HepG2 (cell line): ENCODE data around the gene ZNF48. TPM values are rescaled to one million over a fixed set of nuclear protein-coding genes. Genes with fewer than 3 reads are reported as not detected.
A peak's percentile ranks its signal among the peaks of the same experiment; 100 is the strongest.

ENCODE experiments used
- ATF7-NPFF ChIP-seq: sonication (generic); formaldehyde crosslinking; IDR thresholded peaks from 2 replicates; pipeline ENCODE4 v1.8.1; 2023; ENCODE audit warnings: mild to moderate bottlenecking, low read depth, missing genetic modification reagents, moderate library complexity
- CCAR2 ChIP-seq: fragments of 200-400 bp; formaldehyde crosslinking; optimal IDR thresholded peaks from 2 replicates; pipeline ENCODE3; 2018; ENCODE audit warnings: low read depth, mild to moderate bottlenecking, low read length, moderate library complexity
- DZIP1 ChIP-seq: sonication (generic); formaldehyde crosslinking; IDR thresholded peaks from 2 replicates; pipeline ENCODE4 v1.5.0; 2020; ENCODE audit warnings: mild to moderate bottlenecking, missing genetic modification reagents
- HDAC2 ChIP-seq: sonication (generic); formaldehyde crosslinking; IDR thresholded peaks from 2 replicates; pipeline ENCODE4 v1.4.0; 2020; ENCODE audit warnings: missing genetic modification reagents
- KLF13 ChIP-seq: sonication (generic); formaldehyde crosslinking; IDR thresholded peaks from 2 replicates; pipeline ENCODE4 v1.4.0; 2020; ENCODE audit warnings: mild to moderate bottlenecking, missing genetic modification reagents
- MYC ChIP-seq: sonication (generic); formaldehyde crosslinking; IDR thresholded peaks from 2 replicates; pipeline ENCODE4 v1.9.0; 2021; ENCODE audit warnings: missing genetic modification reagents, borderline replicate concordance
- NFKBIZ ChIP-seq: IDR thresholded peaks from 2 replicates; pipeline ENCODE4 v1.6.1; 2018; ENCODE audit warnings: missing genetic modification reagents, missing compliant biosample characterization
- REPIN1 ChIP-seq: sonication (generic); formaldehyde crosslinking; IDR thresholded peaks from 2 replicates; pipeline ENCODE4 v1.8.0; 2022; ENCODE audit warnings: missing genetic modification reagents, low read depth, mild to moderate bottlenecking, borderline replicate concordance
- RXRA ChIP-seq: sonication (generic); formaldehyde crosslinking; IDR thresholded peaks from 2 replicates; pipeline ENCODE4 v1.5.1; 2020; ENCODE audit warnings: missing genetic modification reagents
- SNAI1 ChIP-seq: sonication (generic); formaldehyde crosslinking; IDR thresholded peaks from 2 replicates; pipeline ENCODE4 v1.5.0; 2020; ENCODE audit warnings: mild to moderate bottlenecking, missing genetic modification reagents, borderline replicate concordance
- THYN1 ChIP-seq: sonication (generic); formaldehyde crosslinking; IDR thresholded peaks from 2 replicates; pipeline ENCODE4 v1.8.1; 2023; ENCODE audit warnings: low read depth, mild to moderate bottlenecking, moderate library complexity, missing genetic modification reagents, borderline replicate concordance
- TMF1 ChIP-seq: sonication (generic); formaldehyde crosslinking; IDR thresholded peaks from 2 replicates; pipeline ENCODE4 v1.8.1; 2022; ENCODE audit warnings: low read depth, missing genetic modification reagents
- TRAFD1 ChIP-seq: sonication (generic); formaldehyde crosslinking; IDR thresholded peaks from 2 replicates; pipeline ENCODE4 v1.5.1; 2020; ENCODE audit warnings: missing genetic modification reagents, mild to moderate bottlenecking, borderline replicate concordance
- YEATS2 ChIP-seq: sonication (generic); formaldehyde crosslinking; IDR thresholded peaks from 2 replicates; pipeline ENCODE4 v1.4.0; 2020; ENCODE audit warnings: missing genetic modification reagents, borderline replicate concordance
- ZNF230 ChIP-seq: sonication (generic); formaldehyde crosslinking; IDR thresholded peaks from 2 replicates; pipeline ENCODE4 v1.4.0; 2020; ENCODE audit warnings: mild to moderate bottlenecking, missing genetic modification reagents
- ZNF564 ChIP-seq: sonication (generic); formaldehyde crosslinking; IDR thresholded peaks from 2 replicates; pipeline ENCODE4 v1.8.1; 2023; ENCODE audit warnings: mild to moderate bottlenecking, missing genetic modification reagents
- ZNF570 ChIP-seq: sonication (generic); formaldehyde crosslinking; IDR thresholded peaks from 2 replicates; pipeline ENCODE4 v1.4.0; 2020; ENCODE audit warnings: mild to moderate bottlenecking, missing genetic modification reagents, borderline replicate concordance
- ZNF616 ChIP-seq: sonication (generic); formaldehyde crosslinking; IDR thresholded peaks from 2 replicates; pipeline ENCODE4 v1.5.0; 2020; ENCODE audit warnings: low read depth, mild to moderate bottlenecking, missing genetic modification reagents
- ZNF850 ChIP-seq: sonication (generic); formaldehyde crosslinking; conservative IDR thresholded peaks from 2 replicates; pipeline ENCODE4 v1.9.0; 2021; ENCODE audit warnings: mild to moderate bottlenecking, missing genetic modification reagents
- ZSCAN21 ChIP-seq: sonication (generic); formaldehyde crosslinking; IDR thresholded peaks from 2 replicates; pipeline ENCODE4 v1.8.0; 2022; ENCODE audit warnings: mild to moderate bottlenecking, missing genetic modification reagents, moderate library complexity, borderline replicate concordance
- ZXDC ChIP-seq: sonication (generic); formaldehyde crosslinking; IDR thresholded peaks from 2 replicates; pipeline ENCODE4 v1.5.0; 2020; ENCODE audit warnings: mild to moderate bottlenecking, missing genetic modification reagents
- polyA plus RNA-seq, 8 experiments: library from polyadenylated mRNA; depleted of rRNA in 3 of 8; stranded (reverse) in 7 of 8; unstranded in 1 of 8; fragments of >200 nt; fragmentation: Illumina TruSeq in 4 of 8; extraction: Trizol in 4 of 8; gene quantifications; 2 replicates each; pipeline versions ENCODE4 v1.2.1 to v1.2.3, GENCODE V29; 2011 to 2016; ENCODE audit warnings: low read depth in 4 of 8, missing spikeins in 1 of 8, mixed read lengths in 1 of 8; ENCODE audit not compliant: insufficient read depth in 1 of 8
- total RNA-seq, 5 experiments: library from RNA; depleted of rRNA; stranded (reverse); fragments of >200 nt; fragmentation: Illumina TruSeq; extraction: Trizol; gene quantifications; 2 replicates each; pipeline ENCODE4 v1.2.3, GENCODE V29; 2016; ENCODE audit warnings: low read depth in 1 of 5

ZNF48 gene
- total and polyA plus RNA-seq, 2 of the 13 experiments (the other 11 are each of a cell fraction or from before 2014, with no cell fraction given), result 9.9 to 12.3 TPM

- peak; percentile 90; the same call in 1 of the 2 replicates for TF ChIP-seq REPIN1 (CRISPR knock-in tag)
- no peak for TF ChIP-seq ZNF850 (CRISPR knock-in tag)
- peak; percentile 94 for TF ChIP-seq SNAI1 (CRISPR knock-in tag)
- TF ChIP-seq TRAFD1, result no peak
- 0 out of 2 replicates have a peak, but pooled peaks have one; percentile 76 for TF ChIP-seq ZNF616 (CRISPR knock-in tag)
- TF ChIP-seq MYC, result peak; percentile 99
- TF ChIP-seq TMF1 (CRISPR knock-in tag), result peak; percentile 69; the same call in 1 of the 2 replicates
- TF ChIP-seq ZNF564 (CRISPR knock-in tag), result peak; percentile 87; the same call in 1 of the 2 replicates
- TF ChIP-seq KLF13 (CRISPR knock-in tag), result peak; percentile 52; the same call in 1 of the 2 replicates
- no peak for TF ChIP-seq ZXDC (CRISPR knock-in tag)
- TF ChIP-seq ZSCAN21 (CRISPR knock-in tag), result peak; percentile 86; the same call in 1 of the 2 replicates
- TF ChIP-seq ZNF230, result peak; percentile 93; the same call in 1 of the 2 replicates
- TF ChIP-seq ATF7-NPFF, result peak; percentile 84
- no peak; the same call in 1 of the 2 replicates for TF ChIP-seq NFKBIZ
- peak; percentile 70; the same call in 1 of the 2 replicates for TF ChIP-seq RXRA (CRISPR knock-in tag)
- TF ChIP-seq DZIP1 (CRISPR knock-in tag), result peak; percentile 92
- TF ChIP-seq YEATS2 (CRISPR knock-in tag), result peak; percentile 82
- 0 out of 2 replicates have a peak, but pooled peaks have one; percentile 66 for TF ChIP-seq THYN1 (CRISPR knock-in tag)
- no peak for TF ChIP-seq CCAR2
- TF ChIP-seq HDAC2 (CRISPR knock-in tag), result peak; percentile 79
- TF ChIP-seq ZNF570 (CRISPR knock-in tag), result peak; percentile 76; the same call in 1 of the 2 replicates
These were observed 12.0 kb downstream of the ZNF48 start, which contains the start of gene ZNF771 (continued) for GRCh38 chr16:30407102-30407803.
